GM12801 (cell line): ENCODE measurements around the gene NTNG2.

Experiments used
- TF ChIP-seq, protein P1 (sequence below): IDR thresholded peaks from one replicate; pipeline ENCODE4 v1.5.1; 2011; ENCODE audit warnings: control low read depth; ENCODE audit not compliant: insufficient read length; ENCODE audit errors: extremely low read depth

NTNG2 gene

DNA sequence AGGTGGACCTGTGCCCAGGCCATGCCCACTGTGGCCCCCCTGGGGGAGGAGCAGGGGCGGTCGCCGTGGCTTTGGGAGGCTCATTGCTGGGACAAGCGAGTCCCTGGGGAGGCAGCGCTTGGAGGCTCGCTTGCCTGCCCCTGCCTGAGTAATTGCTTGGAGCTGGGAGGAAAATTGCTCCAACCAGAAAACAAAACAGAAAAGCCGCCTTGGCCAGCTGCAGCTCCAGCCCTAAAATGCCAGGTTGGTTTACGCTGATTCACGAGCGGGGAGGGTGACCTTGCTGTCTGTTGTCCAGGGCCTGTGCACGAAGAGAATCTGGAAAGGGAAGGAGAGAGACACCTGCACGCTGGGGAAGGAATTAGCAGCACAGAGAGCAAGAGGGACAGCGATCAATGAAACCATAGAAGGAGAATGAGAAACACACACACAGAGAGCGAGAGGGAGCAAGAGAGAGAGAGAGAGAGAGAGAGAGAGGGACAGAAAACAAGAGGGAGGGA, 25.3 kb downstream of the NTNG2 start:
- TF ChIP-seq, protein P1, sequence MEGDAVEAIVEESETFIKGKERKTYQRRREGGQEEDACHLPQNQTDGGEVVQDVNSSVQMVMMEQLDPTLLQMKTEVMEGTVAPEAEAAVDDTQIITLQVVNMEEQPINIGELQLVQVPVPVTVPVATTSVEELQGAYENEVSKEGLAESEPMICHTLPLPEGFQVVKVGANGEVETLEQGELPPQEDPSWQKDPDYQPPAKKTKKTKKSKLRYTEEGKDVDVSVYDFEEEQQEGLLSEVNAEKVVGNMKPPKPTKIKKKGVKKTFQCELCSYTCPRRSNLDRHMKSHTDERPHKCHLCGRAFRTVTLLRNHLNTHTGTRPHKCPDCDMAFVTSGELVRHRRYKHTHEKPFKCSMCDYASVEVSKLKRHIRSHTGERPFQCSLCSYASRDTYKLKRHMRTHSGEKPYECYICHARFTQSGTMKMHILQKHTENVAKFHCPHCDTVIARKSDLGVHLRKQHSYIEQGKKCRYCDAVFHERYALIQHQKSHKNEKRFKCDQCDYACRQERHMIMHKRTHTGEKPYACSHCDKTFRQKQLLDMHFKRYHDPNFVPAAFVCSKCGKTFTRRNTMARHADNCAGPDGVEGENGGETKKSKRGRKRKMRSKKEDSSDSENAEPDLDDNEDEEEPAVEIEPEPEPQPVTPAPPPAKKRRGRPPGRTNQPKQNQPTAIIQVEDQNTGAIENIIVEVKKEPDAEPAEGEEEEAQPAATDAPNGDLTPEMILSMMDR = no peak

DNA sequence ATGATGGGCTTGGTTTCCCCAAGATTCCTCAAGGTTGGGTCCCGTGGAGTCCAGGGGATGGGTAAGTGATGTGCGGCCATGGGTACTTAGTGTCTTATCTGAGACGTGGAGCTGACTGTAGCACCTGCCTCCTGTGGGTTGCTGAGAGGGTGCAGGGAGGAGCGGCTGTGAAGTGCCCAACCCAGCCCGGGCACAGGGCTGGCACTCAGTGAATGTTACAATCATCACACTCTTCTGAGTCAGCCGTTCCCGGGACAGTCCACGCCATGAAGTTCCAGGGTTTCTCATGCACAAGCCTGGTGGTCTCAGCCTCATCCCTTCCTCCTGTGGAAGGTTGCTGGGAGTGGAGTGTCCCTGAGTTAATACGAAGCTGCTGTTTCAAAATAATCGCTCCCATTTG, 29.1 kb downstream of the NTNG2 start:
- TF ChIP-seq, protein P1 = no peak

DNA sequence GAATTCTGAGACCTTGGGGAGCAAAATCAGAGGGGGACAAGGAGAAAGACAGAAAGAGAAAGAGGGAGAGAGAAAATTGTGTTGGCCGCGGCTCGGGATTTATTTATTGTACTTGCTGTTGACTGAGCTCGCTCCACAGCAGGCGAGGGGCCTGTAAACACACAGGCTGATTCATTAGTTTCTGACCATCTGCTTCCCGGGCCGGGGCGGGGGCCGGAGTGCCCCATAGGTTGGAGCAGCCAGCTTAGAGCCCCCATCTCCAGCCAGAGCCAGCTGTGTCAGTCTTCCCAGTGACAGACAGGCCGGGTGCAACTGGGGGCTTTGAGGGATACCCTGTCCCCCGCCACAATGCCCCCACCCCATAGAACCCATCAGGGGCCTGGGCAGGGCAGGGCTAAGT, 30.9 kb downstream of the NTNG2 start:
- TF ChIP-seq, protein P1 = no peak

DNA sequence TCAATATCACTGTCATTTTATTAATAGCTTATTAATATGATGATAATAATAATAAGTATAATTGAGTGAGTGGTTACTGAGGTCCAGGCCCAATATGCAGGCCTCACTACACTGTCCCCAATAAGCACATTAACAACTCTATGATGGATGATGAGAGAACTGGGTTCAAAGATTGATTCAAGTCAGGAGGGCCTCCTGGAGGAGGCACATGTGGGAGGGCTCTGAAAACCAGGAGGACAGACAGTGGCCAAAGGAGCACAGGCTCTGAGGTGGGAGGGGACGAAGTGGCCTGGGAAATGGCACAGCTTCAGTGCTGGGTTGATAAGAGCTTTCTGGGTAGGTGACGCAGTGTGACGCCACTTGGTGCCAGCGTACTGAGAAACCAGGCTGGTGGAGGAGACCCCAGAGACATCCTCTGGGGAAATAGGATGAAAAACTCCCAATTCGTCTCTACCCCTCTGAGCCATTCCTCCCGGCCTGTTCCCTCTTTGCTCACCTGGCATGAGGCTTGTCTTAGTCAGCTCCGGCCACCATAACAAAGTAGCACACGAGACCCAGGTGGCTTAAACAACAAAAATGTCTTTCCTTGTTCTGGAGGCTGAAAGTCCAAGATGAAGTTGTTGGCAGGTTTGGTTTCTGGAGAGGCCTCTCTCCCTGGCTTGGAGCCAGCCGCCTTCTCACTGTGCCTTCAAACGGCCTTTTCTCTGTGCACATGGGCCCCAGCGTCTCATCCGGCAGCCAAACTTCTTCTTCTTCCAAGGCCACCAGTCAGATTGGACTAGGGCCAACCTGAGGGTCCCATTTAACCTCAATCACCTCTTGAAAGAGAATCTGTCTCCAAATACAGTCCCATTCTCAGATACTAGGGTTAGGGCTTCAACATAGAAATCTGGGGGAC, 31.6 kb downstream of the NTNG2 start:
- TF ChIP-seq, protein P1 = no peak

DNA sequence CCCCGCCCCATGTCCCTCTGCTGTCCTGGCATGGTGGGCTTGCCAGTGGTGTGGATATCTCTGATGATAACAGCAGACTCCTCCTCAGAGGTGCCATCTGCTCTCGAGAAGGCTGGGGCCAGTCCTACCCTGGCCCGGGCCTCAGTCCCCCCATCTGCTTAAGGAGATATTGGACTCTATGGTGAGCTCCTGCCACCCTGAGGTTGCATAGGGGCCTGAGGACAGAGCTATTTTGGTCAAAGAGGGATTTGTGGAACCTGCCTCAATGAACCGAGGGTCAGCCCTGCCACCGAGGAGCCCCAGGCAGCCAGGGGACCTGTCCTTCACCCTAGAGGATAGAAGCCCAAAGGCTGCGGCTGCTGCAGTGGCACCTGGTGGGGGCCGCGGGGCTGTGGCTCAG, 32.6 kb downstream of the NTNG2 start:
- TF ChIP-seq, protein P1 = no peak

DNA sequence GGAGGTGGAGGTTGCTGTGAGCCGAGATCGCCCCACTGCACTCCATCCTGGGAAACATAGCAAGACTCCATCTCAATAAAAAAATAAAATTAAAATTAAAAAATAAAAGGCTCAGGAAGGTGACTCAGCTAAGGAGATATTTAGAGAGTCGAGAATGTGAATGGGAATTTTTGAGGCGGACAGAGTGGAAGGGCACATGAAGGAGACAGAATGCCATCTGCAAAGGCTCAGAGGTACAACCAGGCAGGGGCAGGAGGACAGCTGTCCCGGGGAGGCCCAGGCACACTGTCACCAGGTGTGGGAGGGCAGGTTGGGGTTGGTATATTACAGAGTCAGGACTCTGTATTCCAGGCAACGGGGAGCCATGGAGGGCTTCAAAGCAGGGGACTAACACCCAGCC, 35.5 kb downstream of the NTNG2 start:
- TF ChIP-seq, protein P1 = no peak

DNA sequence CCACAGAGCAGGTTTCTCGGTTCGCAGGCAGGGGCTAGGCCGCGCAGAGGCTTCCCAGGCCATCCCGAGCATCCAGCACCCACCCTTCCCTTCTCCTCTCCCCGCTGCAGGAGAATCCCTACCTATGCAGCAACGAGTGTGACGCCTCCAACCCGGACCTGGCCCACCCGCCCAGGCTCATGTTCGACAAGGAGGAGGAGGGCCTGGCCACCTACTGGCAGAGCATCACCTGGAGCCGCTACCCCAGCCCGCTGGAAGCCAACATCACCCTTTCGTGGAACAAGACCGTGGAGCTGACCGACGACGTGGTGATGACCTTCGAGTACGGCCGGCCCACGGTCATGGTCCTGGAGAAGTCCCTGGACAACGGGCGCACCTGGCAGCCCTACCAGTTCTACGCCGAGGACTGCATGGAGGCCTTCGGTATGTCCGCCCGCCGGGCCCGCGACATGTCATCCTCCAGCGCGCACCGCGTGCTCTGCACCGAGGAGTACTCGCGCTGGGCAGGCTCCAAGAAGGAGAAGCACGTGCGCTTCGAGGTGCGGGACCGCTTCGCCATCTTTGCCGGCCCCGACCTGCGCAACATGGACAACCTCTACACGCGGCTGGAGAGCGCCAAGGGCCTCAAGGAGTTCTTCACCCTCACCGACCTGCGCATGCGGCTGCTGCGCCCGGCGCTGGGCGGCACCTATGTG, 36.1 kb downstream of the NTNG2 start:
- TF ChIP-seq, protein P1 = no peak
